GM19467 (cell line): ENCODE results near the gene CXCR6.

ENCODE experiments used
- ATAC-seq: cut with Tn5 transposase; IDR thresholded peaks from one replicate; pipeline ENCODE4 v1.9.1; 2021; ENCODE audit warnings: mild to moderate bottlenecking, moderate library complexity; ENCODE audit not compliant: unreplicated experiment

Gene CXCR6

DNA sequence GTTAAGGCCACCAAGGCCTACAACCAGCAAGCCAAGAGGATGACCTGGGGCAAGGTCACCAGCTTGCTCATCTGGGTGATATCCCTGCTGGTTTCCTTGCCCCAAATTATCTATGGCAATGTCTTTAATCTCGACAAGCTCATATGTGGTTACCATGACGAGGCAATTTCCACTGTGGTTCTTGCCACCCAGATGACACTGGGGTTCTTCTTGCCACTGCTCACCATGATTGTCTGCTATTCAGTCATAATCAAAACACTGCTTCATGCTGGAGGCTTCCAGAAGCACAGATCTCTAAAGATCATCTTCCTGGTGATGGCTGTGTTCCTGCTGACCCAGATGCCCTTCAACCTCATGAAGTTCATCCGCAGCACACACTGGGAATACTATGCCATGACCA is 3.6 kb downstream of the CXCR6 start:
- ATAC-seq = no peak

DNA sequence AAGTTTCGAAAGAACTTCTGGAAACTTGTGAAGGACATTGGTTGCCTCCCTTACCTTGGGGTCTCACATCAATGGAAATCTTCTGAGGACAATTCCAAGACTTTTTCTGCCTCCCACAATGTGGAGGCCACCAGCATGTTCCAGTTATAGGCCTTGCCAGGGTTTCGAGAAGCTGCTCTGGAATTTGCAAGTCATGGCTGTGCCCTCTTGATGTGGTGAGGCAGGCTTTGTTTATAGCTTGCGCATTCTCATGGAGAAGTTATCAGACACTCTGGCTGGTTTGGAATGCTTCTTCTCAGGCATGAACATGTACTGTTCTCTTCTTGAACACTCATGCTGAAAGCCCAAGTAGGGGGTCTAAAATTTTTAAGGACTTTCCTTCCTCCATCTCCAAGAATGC is 4.1 kb downstream of the CXCR6 start:
- no peak for ATAC-seq

DNA sequence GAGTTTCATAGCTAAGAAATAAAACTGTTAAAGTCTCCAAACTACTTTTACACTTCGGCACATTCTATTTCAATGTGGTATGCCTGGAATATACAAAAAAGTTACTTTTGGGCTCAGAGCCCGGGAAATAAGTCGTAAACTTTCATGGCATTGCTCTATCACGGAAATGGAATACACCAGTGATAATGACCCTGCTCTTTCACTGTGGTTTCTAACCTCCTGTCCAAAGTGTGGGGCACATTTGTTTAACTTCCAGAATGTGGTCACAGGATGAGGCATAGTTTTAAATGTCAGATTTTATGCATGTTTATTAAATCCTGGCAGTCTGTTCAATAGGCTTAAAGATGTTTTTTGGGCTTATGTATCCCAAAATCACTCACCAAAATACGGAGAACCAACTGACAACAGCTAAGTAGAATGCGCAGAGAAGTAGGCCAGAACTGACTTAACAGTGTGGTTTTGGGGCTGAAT is 5.1 kb downstream of the CXCR6 start:
- no peak for ATAC-seq

DNA sequence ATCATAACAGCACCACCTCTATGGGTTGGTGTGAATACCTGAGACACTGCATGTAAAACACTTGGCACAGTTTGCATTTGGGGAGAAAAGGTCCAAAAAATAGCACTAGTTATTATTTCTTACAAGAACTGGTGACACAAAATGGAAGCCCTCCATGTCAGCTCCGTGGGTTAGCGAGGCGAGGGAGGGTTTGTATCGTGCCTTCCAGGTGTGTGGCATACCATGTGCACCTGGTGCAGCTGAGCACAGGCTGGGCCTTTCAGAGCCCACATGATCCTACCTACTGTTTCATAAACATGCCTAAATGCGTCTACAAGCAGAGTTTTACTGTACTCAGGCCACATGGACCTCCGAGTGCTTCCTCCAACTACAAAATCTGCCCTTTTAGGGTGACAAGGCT is 5.6 kb downstream of the CXCR6 start:
- ATAC-seq = no peak

DNA sequence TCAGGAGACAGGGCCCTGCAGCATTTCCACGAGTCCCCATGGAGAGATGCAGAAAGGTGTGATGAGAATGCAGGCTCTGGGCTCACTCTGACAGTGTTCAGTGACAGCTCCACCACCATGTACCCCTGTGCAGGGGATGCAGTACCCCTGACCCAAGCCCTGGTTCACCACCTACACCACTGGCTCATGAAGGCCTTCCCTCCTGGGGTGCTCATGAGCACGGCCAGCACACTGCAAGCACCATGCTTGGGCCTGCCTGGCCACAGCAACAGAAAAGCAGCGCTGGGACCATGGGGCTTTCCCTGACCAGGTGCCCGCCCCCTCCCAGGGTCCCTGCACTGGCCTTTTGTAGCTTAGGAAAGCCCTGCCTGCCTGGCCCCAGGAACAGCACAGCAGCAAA is 6.2 kb downstream of the CXCR6 start:
- no peak for ATAC-seq

DNA sequence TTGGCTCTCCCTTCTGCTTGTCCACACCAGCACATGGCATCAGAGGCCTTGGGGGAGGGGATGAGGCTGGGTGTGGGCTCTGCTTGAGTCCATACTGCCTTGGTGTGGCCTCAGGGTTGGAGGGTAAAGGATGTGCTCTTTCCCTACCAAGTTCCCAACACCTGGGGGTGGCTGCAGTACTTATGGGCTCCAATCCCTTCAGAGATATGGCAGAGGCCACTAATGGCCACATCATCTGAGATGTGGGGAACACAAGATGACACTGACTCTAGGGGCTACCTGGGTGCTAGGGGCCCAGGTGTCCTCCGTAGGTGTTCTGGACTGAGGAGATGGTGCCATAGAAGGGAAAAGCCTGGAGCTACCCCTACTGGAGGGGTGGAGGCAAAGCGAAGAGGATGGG is 6.9 kb downstream of the CXCR6 start:
- ATAC-seq = no peak

DNA sequence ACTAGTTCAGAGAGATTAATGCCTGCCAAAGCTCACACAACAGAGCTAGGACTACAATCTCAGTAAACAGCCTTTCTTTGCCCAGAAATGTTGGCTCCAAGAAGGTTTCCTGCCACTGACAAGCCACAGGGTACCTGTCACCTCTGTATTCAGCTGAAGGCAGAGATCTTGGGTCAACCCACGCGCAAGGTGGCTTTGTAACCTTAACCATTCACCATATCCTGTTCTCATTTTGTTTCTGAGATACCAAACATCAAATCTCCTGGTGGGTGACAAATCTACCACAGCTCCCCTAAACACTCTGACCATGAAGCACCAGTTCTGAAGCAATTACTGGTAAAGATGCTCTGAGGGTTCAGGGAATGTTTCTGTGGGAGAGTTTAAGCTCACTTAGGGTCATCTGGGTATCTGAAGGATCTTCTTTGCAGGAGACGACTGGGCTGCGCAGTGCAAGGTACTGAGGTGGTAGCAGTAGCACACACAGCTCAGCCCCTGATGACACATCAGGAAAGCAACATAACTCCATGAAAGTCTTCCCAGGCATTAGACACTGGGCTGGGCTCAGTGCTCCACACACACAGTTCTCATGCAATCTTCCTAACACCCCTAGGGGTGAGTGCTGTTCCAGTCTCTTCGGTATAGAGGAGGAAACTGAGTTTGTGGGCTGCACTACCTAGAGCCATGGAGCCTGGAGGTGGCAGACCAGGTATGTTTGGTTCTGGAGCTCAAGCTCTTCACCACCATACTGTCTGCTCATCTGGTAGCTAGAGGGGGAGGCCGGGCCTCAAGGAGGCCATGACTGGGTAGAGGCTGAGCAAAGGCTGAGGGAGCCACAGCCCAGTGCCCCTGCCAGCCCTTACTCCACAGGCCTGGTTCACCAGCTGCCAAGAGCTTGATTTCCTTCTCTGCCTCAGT is 7.7 kb downstream of the CXCR6 start:
- no peak for ATAC-seq

DNA sequence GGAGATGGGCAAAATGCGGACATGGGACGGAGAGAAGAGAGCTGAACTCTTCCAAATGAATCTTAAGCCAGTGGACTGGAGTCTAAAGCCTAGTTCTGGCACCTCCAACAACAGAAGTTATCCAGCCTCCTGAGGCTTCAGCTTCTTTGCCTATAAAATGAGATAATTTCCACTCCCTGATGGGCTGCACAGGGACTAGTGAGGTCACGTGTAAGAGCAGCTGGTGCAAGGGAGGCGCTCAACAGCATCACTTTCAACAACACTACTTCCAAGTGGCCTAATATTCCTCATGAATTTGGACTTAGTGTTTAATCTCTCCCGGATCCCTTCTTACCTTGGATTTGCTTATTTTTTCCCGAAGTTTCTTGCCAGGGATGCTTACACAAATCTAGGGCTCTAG is 8.7 kb downstream of the CXCR6 start:
- no peak for ATAC-seq

DNA sequence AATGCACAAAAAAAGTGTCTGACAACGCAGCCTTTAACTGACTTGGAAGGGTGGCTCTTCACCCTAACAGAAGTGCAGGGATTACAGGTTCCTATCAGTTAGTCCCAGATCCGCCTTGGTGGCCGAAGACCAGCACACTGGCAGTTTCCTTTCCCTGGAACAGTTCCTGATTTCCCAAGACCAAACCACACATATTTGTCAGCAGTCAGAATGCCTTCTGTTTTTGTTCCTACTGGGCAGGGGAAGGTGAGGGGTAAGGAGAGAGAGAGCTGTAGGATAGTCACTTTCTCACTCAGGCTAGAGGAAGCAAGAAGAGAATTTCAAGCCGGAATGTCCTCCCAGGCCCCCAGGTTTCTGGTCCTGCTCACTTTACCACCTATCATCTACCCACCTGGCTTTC is 9.2 kb downstream of the CXCR6 start:
- ATAC-seq = no peak

DNA sequence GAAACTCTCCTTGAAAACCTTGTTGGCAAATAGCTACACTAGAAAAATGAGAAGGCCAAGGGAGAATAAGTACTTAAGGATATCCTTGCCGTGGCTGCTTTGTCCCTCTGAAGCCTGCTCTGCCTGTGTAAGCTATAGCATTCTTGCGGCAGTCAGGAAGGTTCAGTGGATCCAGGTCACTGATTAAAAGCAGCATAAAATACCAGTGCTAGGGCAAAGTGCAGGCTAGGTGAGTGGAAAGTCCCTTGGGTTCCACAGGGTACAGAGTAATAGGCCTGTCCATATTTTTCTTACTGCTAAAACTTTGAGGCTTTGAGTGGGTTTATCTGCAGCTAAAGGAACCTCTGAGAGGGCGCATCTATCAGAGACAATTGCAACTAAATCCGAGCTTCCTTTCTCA is 10.3 kb downstream of the CXCR6 start:
- no peak for ATAC-seq

DNA sequence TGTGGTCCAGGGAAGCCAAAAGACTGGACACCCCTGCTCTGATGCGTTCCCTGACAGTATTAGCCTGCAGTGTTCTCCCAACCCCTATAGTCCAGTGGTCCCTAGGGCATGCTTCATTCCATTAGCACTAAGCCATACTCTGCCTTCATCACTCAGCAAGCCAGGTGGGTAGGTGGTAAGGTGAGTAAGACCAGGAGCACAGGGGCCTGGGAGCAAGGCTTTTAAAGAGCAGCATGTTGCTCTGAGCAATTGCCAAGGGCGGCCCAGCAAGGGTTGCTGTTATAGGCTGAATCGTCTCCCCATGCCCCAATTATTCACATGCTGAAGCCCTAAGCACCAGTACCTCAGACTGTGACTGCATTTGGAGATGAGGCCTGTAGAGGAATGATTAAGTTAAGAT is 11.0 kb downstream of the CXCR6 start:
- ATAC-seq = no peak

DNA sequence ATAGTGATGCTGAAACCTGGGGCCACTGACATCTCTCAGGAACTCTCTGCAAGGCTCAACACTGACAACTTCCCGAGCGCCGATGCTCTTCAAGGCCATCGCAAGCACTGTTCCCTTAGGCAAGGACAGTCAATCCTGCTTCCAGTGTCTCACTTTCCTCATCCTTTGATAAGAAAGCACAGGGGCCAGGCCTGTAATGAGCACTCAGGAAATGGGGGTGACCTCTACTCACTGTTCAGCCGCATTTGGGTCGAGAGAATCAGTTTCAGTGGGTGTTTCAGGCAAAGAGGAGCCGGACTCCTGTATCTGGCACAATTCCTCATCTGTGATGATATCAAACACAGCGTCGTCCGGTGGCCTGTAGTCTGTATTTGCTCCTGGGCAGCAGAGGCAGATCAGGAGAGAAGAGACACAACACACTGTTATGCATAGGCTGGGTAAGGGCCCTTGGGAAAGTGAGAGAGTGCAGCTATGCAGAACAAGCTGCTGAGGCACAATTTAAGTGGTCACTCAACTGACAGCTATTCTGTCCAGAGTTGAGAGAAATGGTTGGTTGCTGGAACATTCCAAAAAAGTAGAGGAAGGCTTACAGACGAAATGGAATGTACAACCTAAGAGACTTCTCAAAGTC is 11.9 kb downstream of the CXCR6 start:
- no peak for ATAC-seq

DNA sequence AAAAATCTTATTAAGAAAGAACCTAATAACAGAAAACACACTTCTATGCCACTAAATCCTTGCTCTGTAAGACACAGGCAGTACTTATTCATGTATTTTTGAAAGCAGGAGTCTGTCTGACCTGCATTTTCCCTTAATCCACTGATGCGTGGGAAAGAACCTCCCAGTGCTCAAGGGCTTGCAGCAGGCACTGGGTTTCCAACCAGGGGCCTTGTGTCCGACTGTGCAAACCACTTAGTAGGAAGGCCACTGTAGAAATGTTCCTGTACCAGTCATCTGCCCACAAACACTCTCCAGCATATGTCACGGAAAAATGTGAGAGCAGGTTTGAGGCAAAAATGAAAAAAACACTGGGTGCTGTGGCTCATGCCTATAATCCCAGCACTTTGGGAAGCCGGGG is 12.4 kb downstream of the CXCR6 start:
- ATAC-seq = no peak

DNA sequence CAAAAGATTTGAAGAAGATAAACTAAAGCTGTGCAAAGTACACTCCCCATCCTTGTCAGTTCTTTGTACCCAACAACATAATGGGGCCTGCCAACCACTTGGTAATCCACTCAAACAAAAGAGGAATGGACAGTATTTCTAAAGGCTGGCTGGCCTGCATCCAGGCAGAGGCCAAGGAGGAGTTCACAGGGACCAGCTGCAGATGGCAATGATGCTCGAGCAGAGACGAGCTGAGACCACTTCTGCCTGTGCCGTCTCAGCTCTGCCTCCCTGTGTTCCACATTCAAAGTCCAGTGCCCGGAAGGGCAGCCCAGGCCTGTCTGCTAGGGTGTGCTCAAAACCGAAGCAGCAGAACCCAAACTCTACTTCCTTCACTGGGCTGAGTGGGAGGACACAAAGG is 14.3 kb downstream of the CXCR6 start:
- ATAC-seq = no peak

DNA sequence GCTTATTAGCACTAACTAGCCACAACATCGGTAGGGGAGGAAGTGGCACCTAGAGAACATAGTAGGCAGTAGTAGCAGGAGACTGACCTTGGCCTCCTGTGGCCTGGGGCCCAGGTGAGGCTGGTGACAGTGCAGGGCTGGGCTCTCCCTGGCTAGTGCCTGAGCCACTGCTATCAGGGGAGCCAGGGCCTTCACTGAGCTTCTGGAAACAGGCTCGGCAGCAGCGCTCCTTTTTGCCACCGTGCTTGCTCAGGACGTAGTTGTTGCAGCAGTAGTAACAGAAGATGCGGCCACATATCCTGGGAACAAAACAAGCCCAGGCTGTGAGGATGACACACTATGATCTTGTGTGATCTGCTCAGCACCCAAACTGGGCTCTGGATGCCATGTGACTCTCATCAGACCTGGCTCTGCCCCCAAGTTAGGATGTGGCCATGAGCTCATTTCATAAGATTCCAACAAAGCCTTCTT is 15.1 kb downstream of the CXCR6 start:
- no peak for ATAC-seq

DNA sequence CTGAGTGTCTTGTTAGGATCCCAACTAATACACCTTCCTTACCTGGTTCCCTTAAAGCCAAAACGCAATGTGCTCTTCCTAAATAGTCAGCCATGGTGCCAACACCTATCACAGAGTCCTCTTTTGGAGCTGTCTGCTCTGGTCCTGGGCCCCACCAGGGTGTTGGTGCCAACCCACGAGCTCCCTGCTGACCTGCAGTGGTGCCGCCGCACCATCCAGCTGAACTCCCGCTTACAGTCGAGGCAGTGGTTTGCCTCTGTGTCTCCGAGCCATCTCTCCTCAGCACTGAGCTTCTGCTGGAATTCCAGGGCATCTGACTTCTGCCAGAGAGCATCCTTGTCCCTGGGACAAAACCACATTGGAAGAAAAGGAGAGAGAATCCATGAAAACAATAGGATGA is 15.9 kb downstream of the CXCR6 start:
- no peak for ATAC-seq

DNA sequence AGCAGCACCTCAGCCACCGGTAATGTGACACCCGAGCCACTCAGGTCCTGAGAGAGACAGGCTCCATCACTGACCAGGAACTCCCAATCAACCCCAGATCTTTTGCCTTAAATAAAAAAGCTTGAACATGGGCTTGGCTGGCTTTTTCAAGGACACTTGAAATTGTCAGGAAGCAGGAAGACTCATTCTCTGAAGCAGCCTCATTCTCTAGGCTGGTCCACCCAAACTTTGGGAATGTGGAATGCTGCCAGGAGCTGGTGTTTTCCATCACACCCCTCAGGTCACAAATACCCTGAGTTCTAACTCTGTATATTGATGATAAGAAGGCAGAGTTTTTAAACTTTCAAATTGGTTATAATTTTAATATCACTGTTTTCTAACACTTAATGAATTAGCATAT is 17.0 kb downstream of the CXCR6 start:
- ATAC-seq = no peak

DNA sequence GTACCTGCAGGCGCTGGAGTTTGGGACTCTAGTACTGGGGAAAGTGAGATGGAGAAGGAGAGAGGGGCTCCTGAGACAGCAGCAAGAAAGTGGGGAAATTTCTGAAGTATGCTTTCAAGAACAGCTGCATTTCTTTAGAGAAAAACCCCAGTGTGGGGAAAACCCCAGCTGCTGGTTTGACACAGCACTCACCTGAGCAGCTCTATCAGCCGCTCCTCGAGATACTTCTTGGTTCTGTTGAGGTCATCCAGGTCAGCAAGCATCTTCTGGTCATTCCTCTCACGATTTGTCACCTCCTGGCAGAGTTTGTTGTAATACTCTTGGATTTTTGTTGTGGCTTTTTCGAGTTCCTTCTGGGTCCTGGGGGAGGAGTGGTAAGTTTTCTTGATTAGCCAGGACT is 18.8 kb downstream of the CXCR6 start:
- ATAC-seq = no peak

DNA sequence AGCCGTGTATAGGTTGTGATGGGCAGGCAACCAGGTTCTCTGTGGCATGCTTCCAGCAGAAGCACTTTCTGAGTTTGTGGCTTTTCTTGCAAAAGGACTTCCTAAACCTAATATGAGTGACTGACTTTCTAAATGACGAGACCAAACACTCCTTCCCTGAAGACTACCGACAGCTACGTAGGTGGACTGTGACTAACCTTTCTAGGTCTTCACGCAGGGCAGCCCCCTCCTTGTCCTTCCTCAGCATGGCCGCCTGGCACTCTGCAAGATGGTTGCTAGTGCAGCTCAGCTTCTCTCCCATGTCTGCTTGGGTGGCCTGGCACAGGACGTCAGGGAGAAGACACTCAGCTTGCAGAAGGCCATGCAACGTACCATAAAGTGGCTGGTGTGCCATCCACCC is 20.9 kb downstream of the CXCR6 start:
- no peak for ATAC-seq

DNA sequence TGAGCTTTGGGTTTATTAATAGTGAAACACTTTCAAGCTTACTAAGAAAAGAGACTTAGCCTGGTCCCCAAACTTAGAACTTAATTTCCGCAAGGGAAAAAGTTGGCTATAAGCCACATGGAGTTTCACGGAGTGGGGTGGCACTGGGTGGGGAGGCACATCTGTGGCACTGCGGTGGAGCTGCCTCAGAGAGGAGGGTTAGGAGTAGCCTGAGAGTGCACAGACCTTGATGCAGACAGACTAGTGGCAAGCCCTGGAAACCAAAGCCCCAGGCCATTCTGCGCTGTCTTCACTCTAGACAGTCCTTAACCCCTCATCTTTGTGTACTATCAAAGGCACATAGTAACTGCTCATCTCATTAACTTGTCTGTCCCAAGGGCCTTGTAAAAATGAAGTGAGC is 22.0 kb downstream of the CXCR6 start:
- no peak for ATAC-seq

DNA sequence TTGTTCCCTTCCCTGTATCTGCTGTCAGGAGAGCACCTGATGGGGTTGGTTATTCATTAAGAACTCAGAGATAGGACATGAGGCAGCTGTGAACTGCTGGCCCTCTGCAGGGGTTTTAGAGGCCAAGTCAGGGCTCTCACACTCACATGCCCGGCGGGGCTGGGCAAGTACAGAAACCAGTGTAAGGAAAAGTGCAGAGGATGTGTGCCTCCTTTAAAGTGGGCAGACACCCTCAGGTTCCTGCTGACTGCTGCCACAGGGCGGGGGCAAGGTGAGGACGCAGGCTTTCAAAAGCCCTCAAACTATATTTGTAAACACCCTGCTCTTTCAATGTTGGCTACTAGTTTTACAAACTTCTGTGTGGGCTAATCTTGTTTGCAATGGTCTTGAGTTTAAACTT is 22.4 kb downstream of the CXCR6 start:
- no peak for ATAC-seq

DNA sequence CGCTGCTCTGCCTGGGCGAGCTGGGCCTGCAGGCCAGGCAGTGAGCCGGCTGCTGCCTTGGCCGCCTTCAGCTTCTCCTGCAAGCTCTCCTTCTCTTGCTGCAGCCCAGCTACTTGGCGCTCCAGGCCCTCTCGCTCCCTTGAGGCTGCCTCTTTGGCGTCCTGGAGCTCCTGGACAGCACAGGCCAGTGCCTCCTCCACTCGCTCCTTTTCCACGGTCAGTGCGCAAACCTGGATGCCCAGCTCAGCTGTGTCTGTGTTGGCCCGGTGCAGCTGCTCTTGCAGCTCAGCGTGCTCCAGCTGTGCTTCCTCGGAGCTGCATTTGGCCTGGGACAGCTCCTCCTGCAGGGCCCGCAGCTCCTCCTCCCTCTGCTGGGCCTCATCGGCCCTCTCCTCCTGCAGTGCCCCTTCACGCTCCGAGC is 23.1 kb downstream of the CXCR6 start:
- no peak for ATAC-seq
